GM12892 (cell line): ENCODE data around the gene LYAR.
"Not testable (repeated sequence)": the region's sequence is repeated elsewhere in the genome, so short reads cannot be mapped to it uniquely, and the experiment has no call there.

ENCODE experiments used
- DNase-seq: peaks from one replicate; pipeline ENCODE4 v3.0.0; 2011; ENCODE audit not compliant: insufficient read length
- FAIRE-seq: peaks from 2 replicates; lab custom pipeline; 2011; peaks lifted over from hg19 to GRCh38; lab: Jason Lieb, UNC
- POLR2A ChIP-seq: IDR thresholded peaks from 2 replicates; pipeline ENCODE4 v1.6.1; 2011; ENCODE audit warnings: low read depth, low read length, control low read depth
- POLR2AphosphoS5 ChIP-seq: IDR thresholded peaks from 2 replicates; pipeline ENCODE4 v1.6.1; 2011; ENCODE audit warnings: low read depth, low read length, control low read depth
- TAF1 ChIP-seq: IDR thresholded peaks from 2 replicates; pipeline ENCODE4 v1.6.1; 2011; ENCODE audit warnings: low read depth, mild to moderate bottlenecking, control low read depth, low read length, borderline replicate concordance

Gene LYAR

DNA sequence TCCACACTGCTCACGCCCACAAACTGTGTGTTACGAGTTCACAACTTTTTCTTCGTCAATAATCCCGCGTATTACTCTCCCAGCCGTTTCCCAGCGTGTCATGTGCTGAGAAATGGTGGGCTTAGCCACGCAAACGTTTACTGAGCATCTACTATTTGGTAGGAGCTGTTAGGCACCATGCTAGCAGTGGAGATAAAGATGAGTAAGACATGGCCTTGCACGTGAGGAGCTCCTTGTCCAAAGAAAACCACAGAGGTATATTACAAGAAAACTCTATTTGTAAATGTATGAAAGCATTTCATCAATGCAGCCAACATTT is 41.1 kb downstream of the LYAR start:
- FAIRE-seq, result peak; percentile 67
- TF ChIP-seq POLR2A, result no peak
- no peak for TF ChIP-seq POLR2AphosphoS5
- no peak for TF ChIP-seq TAF1
- DNase-seq, result no peak

DNA sequence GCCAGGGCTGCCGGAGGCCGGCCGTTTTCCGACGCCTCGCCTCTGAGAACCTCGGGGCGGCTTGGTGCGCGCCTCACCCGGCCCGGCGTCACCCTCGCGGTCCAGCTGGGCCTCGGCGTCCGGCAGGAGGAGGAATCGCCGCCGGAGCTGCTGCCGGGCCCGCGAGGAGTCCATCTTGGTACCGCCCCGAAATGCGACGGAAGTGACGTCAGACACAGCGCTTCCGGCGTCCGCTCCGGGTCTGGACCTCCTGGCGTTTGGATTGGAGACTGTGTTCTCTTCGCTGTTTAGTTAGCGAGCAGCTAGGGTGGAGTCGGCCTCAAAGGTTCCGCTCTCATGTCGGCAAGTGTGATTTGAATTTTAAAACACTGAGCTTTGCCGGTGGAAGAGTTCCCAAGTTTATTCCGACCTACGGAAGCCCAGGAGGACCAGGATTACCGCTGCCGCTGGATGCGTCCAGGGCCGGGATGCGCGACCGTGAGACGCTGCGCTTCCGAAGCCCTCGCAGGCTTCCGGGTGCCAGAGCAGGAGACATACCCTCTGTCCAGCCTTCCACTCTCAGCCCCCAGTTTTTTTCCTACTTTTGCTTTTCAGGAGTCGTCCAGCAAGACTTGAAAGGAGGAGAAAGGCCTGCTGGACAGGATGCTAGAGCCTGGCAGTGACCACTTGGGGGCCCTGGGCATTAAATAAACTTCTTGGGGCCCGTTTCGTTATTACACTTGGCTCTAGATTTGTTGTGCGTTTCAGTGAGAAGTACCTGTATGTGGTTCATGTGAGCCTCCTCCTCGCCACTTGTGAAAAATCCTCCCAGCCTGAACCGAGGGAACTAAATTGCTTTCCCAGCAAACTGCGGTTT is 41.7 kb downstream of the LYAR start, which contains the start of gene TMEM128:
TSS of gene TMEM128 (minus strand) at position 195 of the 856 bp plus-strand sequence. CDS start at position 174, 21 bp downstream.
- peak; percentile 93 for DNase-seq
- peak; percentile 97 for FAIRE-seq
- TF ChIP-seq TAF1 (peak; percentile 96), POLR2AphosphoS5 (peak; percentile 96), POLR2A (peak; percentile 97)

DNA sequence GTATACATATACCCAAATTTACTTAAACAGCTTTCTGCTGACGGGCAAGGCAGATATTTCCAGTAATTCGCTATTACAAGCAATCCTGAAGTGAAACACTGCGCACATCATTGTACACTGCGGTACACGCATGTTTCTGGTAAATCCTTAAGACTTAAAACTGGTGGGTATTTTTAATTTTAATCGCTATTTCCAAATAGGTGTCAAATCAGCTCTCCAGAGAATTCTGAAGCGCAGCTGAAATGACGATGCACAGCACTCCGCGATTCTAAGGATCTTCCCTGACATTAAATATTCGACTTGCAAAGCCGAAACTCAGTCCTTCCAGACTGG is 42.3 kb downstream of the LYAR start:
- DNase-seq (no peak), FAIRE-seq (no peak)
- no peak for TF ChIP-seq POLR2A
- TF ChIP-seq POLR2AphosphoS5, result no peak
- TF ChIP-seq TAF1, result no peak

DNA sequence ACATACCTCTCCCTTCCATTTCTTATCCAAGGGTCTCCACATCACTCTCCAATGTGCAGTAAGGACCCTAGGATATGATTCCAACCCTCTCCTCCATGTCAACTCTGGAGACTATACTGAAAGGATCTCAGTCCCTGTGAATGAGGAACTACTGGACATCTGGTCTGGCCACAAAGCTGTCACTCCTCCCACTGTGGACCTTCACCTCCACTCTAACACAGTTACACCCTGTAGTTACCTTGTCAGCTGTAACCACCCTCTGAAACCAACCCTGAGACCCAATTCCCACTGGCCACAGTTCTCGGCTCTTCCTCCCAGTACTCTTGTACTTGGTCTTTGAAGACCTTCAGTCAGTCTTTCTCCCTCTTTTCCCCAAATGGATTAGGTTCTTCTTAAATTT is 44.8 kb downstream of the LYAR start:
- DNase-seq (no peak), FAIRE-seq (no peak)
- TF ChIP-seq POLR2AphosphoS5 (no peak), TAF1 (no peak), POLR2A (no peak)

DNA sequence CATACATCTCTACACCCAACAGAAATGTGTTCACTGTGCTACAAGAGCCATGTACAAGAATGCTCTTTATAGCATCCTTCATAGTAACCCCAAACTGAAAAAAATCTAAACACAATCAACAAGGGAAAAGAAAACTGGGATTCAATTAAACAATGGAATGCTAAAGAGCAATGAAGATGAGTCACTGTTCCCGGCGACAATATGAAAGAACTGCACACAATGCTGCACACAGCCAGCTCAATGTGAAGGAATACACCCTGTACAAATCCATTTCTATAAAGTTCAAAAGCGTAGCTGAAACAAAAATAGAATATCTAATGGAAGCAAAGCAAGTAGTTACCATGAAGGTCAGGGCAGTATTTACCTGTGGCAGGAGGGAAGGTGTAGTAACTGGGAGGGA is 50.4 kb downstream of the LYAR start:
- not testable (repeated sequence) for FAIRE-seq, DNase-seq

DNA sequence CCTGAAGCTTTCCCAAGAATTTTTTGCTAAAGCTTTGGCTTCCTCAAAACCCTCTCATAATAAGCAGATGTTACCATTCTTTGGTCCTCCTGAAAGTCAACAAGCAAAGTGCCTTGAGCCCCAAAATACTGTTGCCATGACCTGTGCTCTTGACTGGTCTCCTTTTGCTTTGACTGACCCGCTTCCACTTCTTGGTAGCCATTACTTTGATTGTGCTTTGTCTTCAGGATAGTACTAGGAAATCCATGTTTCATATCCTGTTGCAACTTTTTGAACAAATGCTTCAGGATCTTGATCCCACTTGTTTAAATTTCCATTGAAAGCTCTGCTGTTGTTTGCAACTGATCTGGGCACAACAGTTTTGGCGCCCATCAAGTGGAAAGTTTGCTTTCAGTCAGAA is 56.3 kb downstream of the LYAR start:
- DNase-seq (no peak), FAIRE-seq (no peak)
- TF ChIP-seq POLR2AphosphoS5 (no peak), TAF1 (no peak)

DNA sequence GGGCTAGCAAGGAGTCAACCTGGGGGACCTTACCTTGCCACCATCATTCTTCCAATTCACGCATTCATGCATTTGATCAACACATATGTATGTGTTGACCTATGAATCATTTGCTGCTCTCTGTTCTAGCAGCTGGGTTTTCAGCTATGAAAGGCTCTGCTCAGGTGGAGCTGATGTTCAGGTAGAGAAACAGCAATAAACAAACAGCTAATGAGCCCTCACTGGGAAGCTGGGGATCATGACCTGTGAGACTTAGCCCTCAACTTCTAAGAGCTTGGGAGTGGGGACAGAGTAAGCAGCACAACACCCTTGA is 61.6 kb downstream of the LYAR start:
- FAIRE-seq (no peak), DNase-seq (no peak)
- TF ChIP-seq POLR2AphosphoS5 (no peak), TAF1 (no peak)

DNA sequence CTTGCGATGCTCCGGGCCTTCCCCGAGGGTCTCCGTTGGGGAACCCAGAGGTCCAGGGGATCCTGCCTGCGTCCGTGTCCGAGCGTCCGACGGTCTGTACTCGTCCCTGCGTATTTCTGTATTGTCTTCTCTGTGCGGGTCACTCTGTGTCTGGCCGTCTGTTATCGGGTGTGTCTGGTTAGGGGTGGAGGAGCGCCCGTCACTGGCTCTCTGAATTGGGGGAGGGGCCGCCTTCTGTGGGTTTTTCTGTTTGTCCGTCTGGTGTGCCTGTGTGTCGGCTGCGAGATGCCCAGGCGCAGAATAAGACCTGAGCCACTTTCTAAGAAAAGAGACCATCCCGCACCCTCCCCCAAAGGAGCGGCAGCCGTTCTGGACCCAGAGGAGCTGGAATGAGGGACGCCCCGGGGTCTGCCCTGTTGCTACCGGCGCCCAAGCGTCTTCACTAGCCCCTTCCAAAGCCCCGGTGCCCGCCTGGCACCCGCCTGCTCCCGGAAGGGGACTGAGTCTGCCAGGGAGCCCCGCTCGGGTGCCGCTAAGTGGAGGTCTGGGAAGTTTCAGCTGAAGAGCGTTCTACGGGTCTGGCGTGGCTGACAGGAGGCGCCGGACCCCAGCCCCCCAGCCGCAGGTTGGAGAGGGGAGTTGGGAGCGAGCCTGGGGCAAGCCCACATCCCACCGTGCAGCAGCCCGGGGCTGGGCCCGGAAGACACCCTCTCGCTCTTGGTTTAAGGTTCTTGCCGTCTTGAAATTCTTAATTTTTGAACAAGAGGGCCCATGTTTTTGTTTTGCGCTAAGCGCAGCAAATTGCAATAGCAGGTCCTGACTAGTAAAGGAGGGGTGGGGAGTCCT is 62.2 kb downstream of the LYAR start:
- TF ChIP-seq TAF1, result no peak
- TF ChIP-seq POLR2AphosphoS5, result no peak
- no peak for TF ChIP-seq POLR2A
- DNase-seq, result no peak

DNA sequence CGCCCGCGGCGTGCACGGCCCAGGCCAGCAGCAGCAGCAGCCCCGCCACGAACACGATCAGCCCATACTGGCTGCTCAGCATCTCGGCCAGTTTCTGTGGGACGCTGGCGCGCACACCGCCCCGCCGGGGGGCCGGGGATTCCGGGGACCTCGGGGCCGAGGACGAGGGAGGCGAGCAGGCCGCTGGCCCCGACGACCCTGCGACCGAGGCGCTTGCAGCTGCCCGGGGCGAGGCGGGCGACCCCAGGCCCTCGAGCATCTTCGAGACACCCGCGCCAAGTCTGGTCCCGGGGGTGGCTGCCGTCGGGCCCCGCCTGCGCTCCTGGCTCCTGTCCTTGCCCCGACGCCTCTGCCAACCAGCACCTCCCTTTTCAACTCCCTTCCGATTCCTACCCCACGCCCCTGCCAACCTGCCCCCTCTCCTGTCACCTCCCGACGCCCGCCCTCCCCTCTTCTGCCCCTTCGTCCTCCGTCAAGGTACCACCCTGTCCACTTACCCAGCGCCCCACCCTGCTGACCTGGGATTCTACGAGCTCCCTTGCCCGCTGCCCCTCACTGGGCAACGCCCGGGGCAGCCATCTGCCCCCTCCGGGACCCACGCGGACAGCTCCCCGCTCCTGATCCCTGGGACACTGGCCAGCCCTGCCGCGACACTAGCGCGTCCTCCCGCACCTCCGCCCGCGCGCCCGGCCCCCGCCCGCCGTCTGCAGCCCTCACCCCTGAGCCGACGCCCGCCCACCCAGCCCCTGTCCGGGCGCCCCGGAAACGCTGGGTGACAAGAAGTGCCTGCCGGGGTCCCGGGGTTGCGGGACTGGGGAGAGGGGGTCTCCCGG is 63.1 kb downstream of the LYAR start, which contains the start of gene OTOP1:
TSS of gene OTOP1 (minus strand) at position 324 of the 833 bp plus-strand sequence. CDS start at position 259, 65 bp downstream.
- DNase-seq (no peak), FAIRE-seq (no peak)
- TF ChIP-seq POLR2A, result no peak

More for the DNA sequence above, 62.2 kb downstream of the LYAR start:
- FAIRE-seq, result no peak

DNA sequence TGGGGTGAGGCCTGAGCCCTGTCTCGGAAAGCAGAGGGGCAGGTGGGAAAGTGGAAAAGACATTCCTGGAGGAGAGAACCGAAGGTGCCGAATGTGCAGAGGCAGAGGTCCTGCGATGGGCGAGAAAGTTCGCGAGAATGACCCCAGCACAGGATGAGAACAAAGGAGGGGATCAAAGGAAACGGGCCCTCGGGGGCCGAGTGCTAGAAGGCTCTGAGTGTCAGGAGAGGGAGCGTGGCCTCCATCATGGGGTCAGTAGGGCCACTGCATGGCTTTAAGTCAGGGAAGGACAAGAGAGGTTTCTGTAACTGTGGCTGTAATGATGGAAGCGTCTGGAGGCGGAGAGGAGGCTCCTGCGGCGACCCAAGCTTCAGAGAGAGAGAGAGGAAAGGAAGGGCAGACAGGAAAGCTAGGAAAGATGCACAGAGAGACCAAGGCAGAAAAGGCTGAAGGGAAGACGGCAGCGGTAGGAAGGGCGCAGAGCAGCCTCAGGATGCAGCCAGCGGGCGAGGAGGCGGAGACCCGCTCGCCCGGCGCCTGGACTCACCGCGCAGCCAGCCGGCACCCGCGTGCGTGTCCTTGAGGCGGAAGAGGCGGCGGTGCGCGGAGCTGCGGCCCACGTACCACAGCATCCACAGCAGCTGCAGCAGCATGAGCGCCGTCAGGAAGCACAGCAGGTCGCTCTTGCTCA is 63.9 kb downstream of the LYAR start:
- FAIRE-seq, result no peak
- TF ChIP-seq TAF1 (no peak), POLR2AphosphoS5 (no peak), POLR2A (no peak)

More for the DNA sequence above, 63.9 kb downstream of the LYAR start:
- no peak for DNase-seq
